ENCODE results near the gene EOMES. TPM values are rescaled to one million over a fixed set of nuclear protein-coding genes. Genes with fewer than 3 reads are reported as not detected.

The EOMES gene
- total RNA-seq, 1 donor from 2014 or later: not detected

GRCh38 chr3:27699067-27699466, 23.1 kb downstream of the EOMES start:
- intact Hi-C loops (cut with micrococcal nuclease): no loop called here
- H3K4me3 Mint-ChIP-seq: no peak overlapping the region
- CTCF ChIA-PET: no interaction called here
- H3K9me3 Mint-ChIP-seq: peaks cover 6% of the 10 kb centered on the region
- no peaks in the 10 kb centered on the region for H3K27me3 Mint-ChIP-seq
- H3K27ac Mint-ChIP-seq: peak overlapping the region; percentile 55
- POLR2A ChIA-PET: no interaction called here
- H3K4me1 Mint-ChIP-seq: peaks cover 11% of the 10 kb centered on the region
- no peaks in the 10 kb centered on the region for H3K36me3 Mint-ChIP-seq (ENCODE audit: low read depth)
- no peak for DNase-seq
- ATAC-seq (ENCODE audit: low read depth): peak; percentile 45
- TF ChIP-seq CTCF (IDR thresholded peaks at IDR 0.05): no peak

GRCh38 chr3:27696906-27697305, 25.2 kb downstream of the EOMES start:
- Mint-ChIP-seq H3K4me3 (no peak overlapping the region), H3K27ac (no peak overlapping the region), H3K4me1 (peaks cover 11% of the 10 kb centered on the region), H3K27me3 (peaks cover 5% of the 10 kb centered on the region), H3K9me3 (peaks cover 6% of the 10 kb centered on the region), H3K36me3 (ENCODE audit: low read depth) (no peaks in the 10 kb centered on the region)
- DNase-seq (no peak), ATAC-seq (ENCODE audit: low read depth) (no peak)
- no peak for TF ChIP-seq CTCF (IDR thresholded peaks at IDR 0.05)
- ChIA-PET CTCF (interaction anchor here (1.0 to 1.2 kb wide), 2 partner anchors 15 kb away, joined by 3 read pairs; no protein-coding TSS in a partner anchor), POLR2A (no interaction called here)
- intact Hi-C loops (cut with micrococcal nuclease): no loop called here

GRCh38 chr3:27695636-27696035, 26.5 kb downstream of the EOMES start:
- Mint-ChIP-seq H3K4me1 (peaks cover 11% of the 10 kb centered on the region), H3K27ac (no peak overlapping the region), H3K4me3 (no peak overlapping the region), H3K36me3 (ENCODE audit: low read depth) (no peaks in the 10 kb centered on the region), H3K27me3 (peaks cover 10% of the 10 kb centered on the region), H3K9me3 (peaks cover 11% of the 10 kb centered on the region)
- intact Hi-C loops (cut with micrococcal nuclease): no loop called here
- CTCF ChIA-PET: no interaction called here
- POLR2A ChIA-PET: no interaction called here
- ATAC-seq (ENCODE audit: low read depth) (no peak), DNase-seq (no peak)
- no peak for TF ChIP-seq CTCF (IDR thresholded peaks at IDR 0.05)

GRCh38 chr3:27688053-27688452, 34.1 kb downstream of the EOMES start:
- H3K4me1 Mint-ChIP-seq: no peaks in the 10 kb centered on the region
- CTCF ChIA-PET: no interaction called here
- DNase-seq: no peak

GRCh38 chr3:27686642-27687041, 35.5 kb downstream of the EOMES start:
- peaks cover 7% of the 10 kb centered on the region for H3K27me3 Mint-ChIP-seq
- TF ChIP-seq CTCF (IDR thresholded peaks at IDR 0.05): no peak
- no peaks in the 10 kb centered on the region for H3K4me1 Mint-ChIP-seq
- ChIA-PET CTCF (no interaction called here), POLR2A (no interaction called here)
- no peaks in the 10 kb centered on the region for H3K36me3 Mint-ChIP-seq (ENCODE audit: low read depth)
- H3K27ac Mint-ChIP-seq: no peak overlapping the region
- ATAC-seq (ENCODE audit: low read depth) (no peak), DNase-seq (no peak)
- peaks cover 8% of the 10 kb centered on the region for H3K9me3 Mint-ChIP-seq
- no peak overlapping the region for H3K4me3 Mint-ChIP-seq
- intact Hi-C loops (cut with micrococcal nuclease): loop anchor here (10.0 kb wide), 1 partner anchor 92 kb away; no protein-coding TSS in a partner anchor

More at GRCh38 chr3:27688053-27688452, 34.1 kb downstream of the EOMES start:
- no peak overlapping the region for H3K27ac Mint-ChIP-seq
- TF ChIP-seq CTCF (IDR thresholded peaks at IDR 0.05): no peak
- intact Hi-C loops (cut with micrococcal nuclease): loop anchor here (10.0 kb wide), 1 partner anchor 93 kb away; no protein-coding TSS in a partner anchor
- peaks cover 13% of the 10 kb centered on the region for H3K27me3 Mint-ChIP-seq
- no peak for ATAC-seq (ENCODE audit: low read depth)
- peaks cover 8% of the 10 kb centered on the region for H3K9me3 Mint-ChIP-seq
- no peak overlapping the region for H3K4me3 Mint-ChIP-seq
- no peaks in the 10 kb centered on the region for H3K36me3 Mint-ChIP-seq (ENCODE audit: low read depth)
- POLR2A ChIA-PET: no interaction called here
